Stimulated activated CD4-positive, alpha-beta T cell treated with anti-CD3 and anti-CD28 coated beads, Interleukin-4, amount 100 ng/mL, for 1 hour (primary cell): ENCODE results near the gene FGF14.

Experiments used
- DNase-seq: peaks from one replicate; pipeline ENCODE4 v3.0.0-alpha.2; 2020

Gene FGF14

GRCh38 chr13:101755228-101755887, 646.5 kb downstream of the FGF14 start:
- no peak for DNase-seq

GRCh38 chr13:101752432-101752831, 649.4 kb downstream of the FGF14 start:
- no peak for DNase-seq

GRCh38 chr13:101751488-101751887, 650.4 kb downstream of the FGF14 start:
- no peak for DNase-seq

GRCh38 chr13:101749584-101749983, 652.3 kb downstream of the FGF14 start:
- DNase-seq = no peak

GRCh38 chr13:101747039-101747438, 654.8 kb downstream of the FGF14 start:
- no peak for DNase-seq

- DNase-seq = no peak
Measured at GRCh38 chr13:101746513-101746912, 655.3 kb downstream of the FGF14 start.

GRCh38 chr13:101739382-101740178, 662.3 kb downstream of the FGF14 start:
- no peak for DNase-seq

GRCh38 chr13:101738336-101738735, 663.5 kb downstream of the FGF14 start:
- DNase-seq = no peak

GRCh38 chr13:101736566-101736965, 665.3 kb downstream of the FGF14 start:
- no peak for DNase-seq

- DNase-seq = no peak
Measured at GRCh38 chr13:101730420-101731000, 671.3 kb downstream of the FGF14 start.

- no peak for DNase-seq
Measured at GRCh38 chr13:101728615-101729014, 673.2 kb downstream of the FGF14 start.

GRCh38 chr13:101728021-101728420, 673.8 kb downstream of the FGF14 start:
- no peak for DNase-seq

GRCh38 chr13:101727118-101727517, 674.7 kb downstream of the FGF14 start:
- no peak for DNase-seq

GRCh38 chr13:101726681-101727080, 675.2 kb downstream of the FGF14 start:
- no peak for DNase-seq

GRCh38 chr13:101718496-101718895, 683.4 kb downstream of the FGF14 start:
- DNase-seq = no peak

- DNase-seq = no peak
Measured at GRCh38 chr13:101717353-101717752, 684.5 kb downstream of the FGF14 start.

- DNase-seq = no peak
Measured at GRCh38 chr13:101714195-101714594, 687.7 kb downstream of the FGF14 start.

GRCh38 chr13:101712026-101712348, 689.9 kb downstream of the FGF14 start:
- DNase-seq = no peak

- no peak for DNase-seq
Measured at GRCh38 chr13:101711307-101712025, 690.4 kb downstream of the FGF14 start.

- no peak for DNase-seq
Measured at GRCh38 chr13:101709952-101710351, 691.9 kb downstream of the FGF14 start.

- no peak for DNase-seq
Measured at GRCh38 chr13:101708115-101708514, 693.7 kb downstream of the FGF14 start.

- DNase-seq = no peak
Measured at GRCh38 chr13:101707659-101708058, 694.2 kb downstream of the FGF14 start.

- no peak for DNase-seq
Measured at GRCh38 chr13:101706651-101707050, 695.2 kb downstream of the FGF14 start.

- no peak for DNase-seq
Measured at GRCh38 chr13:101703838-101704237, 698.0 kb downstream of the FGF14 start.
